T-helper 2 cell (primary cell): ENCODE measurements around the gene TMEM135.

Experiments
- DNase-seq, 5 experiments: peaks; one replicate each; pipeline versions ENCODE4 v3.0.0 to v3.0.0-alpha.2; 2012 to 2022

TMEM135 gene

DNA sequence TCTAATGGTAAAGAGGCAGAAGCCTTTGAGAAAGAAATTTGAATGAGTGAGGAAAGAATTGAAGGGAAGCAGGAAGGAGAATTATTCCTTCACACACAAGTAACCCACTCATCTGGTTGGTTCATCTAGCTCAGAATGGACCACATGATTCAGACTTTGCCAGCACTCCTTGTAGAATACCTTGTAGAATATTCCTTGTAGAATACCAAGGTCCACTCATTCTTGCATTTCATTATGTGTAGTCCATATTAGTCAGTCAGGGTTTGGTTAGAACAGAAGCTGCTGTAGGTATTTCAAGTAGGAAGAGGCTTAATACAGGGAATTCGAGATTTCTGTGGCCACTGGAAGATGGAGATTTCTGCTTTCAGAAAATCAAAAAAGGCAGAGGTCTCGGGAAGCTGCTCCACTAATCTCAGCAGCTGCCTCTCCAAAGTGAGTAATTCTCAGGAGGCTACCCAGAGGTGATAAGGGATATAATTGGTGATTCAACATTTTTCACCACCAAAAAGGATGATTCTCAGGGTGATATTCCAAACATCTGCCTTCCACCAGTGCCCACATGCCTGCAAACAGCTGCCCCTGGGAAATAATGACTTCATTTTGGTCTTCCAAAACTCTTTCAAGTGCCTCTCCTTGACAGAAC, 329.1 kb downstream of the TMEM135 start:
- DNase-seq, result no peak

DNA sequence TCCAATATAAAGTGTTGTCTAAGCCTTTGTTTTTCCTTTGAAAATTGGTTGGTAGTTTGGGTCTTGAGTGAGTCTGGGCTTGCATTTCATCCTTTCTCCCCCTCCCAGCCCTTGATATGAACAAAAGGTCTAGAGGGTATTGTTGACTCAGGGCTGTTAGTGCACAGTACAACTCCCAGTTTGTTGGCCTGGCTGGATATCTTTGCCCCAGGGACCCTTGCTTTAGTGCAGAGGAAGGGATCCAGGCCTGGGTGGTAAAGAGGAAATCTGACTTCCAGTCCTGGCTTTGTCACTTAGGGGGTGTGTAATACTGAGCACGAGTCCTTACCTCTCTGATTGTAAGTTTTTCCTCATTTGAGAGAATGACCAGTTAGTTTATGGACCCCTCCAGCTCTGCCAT, 330.4 kb downstream of the TMEM135 start:
- no peak for DNase-seq

DNA sequence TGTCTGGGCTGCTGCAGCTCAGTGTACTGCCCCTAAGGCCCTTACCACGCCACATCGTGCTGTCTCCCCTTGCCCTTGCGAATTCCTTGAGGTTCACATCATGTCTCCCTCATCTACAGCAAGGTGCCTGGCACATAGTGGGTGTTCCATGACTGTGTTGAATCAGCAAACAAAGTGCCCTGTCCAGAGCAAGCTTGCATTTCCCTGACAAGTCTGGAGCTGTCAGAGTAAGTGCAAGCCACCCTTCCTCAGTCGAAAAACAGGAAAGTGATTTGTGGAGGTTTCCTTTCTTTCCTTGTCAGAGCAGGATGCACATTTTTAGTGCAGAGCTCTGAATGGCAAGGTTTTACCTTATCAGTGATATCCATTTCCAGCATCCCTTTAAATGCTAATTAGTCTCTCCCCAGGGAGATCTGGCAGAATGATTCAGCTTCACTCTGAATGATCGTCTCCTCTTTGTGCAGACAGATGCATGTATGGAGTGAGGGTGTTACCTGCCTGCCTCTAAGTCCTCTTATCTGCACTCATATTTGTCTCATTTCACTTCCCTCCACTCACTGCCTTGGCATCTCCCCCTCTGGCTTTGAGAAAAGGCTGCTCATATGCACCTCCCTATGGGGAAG, 331.2 kb downstream of the TMEM135 start:
- no peak for DNase-seq

DNA sequence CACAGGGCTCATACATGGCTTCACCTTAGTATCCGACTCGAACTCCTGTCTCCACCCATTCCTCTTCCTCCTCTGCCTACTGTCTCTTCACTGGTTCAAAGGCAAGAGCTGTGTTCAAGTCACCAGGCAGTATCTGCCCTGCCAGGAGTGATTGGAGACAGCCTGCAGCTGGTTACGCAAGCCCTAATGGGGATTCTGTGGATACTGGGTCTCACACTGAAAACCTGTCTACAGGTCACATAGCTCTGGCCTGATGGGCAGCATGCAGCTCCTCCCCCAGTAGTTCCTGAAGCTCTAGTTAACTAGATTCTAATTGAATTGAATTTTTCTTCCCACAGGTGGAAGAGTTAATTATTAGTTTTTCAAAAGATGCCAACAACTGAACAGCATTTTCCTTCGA, 332.2 kb downstream of the TMEM135 start:
- DNase-seq, result no peak

DNA sequence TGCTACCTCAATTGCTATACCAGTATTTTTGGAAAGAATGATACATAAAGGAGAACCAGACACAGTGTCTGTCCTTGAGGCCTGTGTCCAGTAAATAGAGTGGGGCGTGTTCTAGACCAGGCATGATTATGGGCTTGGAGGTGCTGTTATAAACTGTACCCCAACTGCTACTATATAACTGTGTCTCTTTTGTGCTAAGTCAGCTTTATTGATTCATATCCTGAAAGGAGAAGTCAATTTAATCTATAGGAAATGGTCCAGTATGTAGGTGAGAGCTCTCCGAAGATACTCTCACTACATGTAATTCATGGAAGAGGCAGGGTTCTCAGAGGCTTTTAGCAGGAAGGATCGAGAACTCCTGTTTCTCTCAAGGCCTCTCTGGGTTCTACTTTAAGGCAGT, 334.3 kb downstream of the TMEM135 start:
- no peak for DNase-seq
